ENCODE results near the gene RAD51B.
"Not testable (repeated sequence)": the region's sequence is repeated elsewhere in the genome, so short reads cannot be mapped to it uniquely, and the experiment has no call there.

RAD51B gene

GRCh38 chr14:68085742-68086141 lies 266.2 kb downstream of the RAD51B start:
- DNase-seq: no peak

GRCh38 chr14:68088451-68088854 lies 268.9 kb downstream of the RAD51B start:
- DNase-seq: peak; percentile 47

- peak; percentile 97 for DNase-seq
Measured at GRCh38 chr14:68089146-68089731, 269.7 kb downstream of the RAD51B start.

GRCh38 chr14:68094158-68094557 lies 274.6 kb downstream of the RAD51B start:
- no peak for DNase-seq

- DNase-seq: no peak
Measured at GRCh38 chr14:68094752-68095151, 275.2 kb downstream of the RAD51B start.

- no peak for DNase-seq
Measured at GRCh38 chr14:68097727-68098126, 278.1 kb downstream of the RAD51B start.

- no peak for DNase-seq
Measured at GRCh38 chr14:68098834-68099233, 279.3 kb downstream of the RAD51B start.

- DNase-seq: no peak
Measured at GRCh38 chr14:68099495-68100045, 280.0 kb downstream of the RAD51B start.

- not testable (repeated sequence) for DNase-seq
Measured at GRCh38 chr14:68101715-68102301, 282.2 kb downstream of the RAD51B start.

- no peak for DNase-seq
Measured at GRCh38 chr14:68103853-68104252, 284.3 kb downstream of the RAD51B start.

GRCh38 chr14:68104518-68104917 lies 284.9 kb downstream of the RAD51B start:
- no peak for DNase-seq

- no peak for DNase-seq
Measured at GRCh38 chr14:68105816-68106215, 286.2 kb downstream of the RAD51B start.

- DNase-seq: no peak
Measured at GRCh38 chr14:68106456-68106855, 286.9 kb downstream of the RAD51B start.

GRCh38 chr14:68106905-68107304 lies 287.3 kb downstream of the RAD51B start:
- no peak for DNase-seq

GRCh38 chr14:68109132-68109900 lies 289.7 kb downstream of the RAD51B start:
- no peak for DNase-seq

- DNase-seq: peak; percentile 58
Measured at GRCh38 chr14:68111097-68111852, 291.7 kb downstream of the RAD51B start.

GRCh38 chr14:68111853-68112270 lies 292.3 kb downstream of the RAD51B start:
- DNase-seq: no peak

GRCh38 chr14:68112442-68112841 lies 292.9 kb downstream of the RAD51B start:
- no peak for DNase-seq

- DNase-seq: no peak
Measured at GRCh38 chr14:68113343-68113930, 293.9 kb downstream of the RAD51B start.

GRCh38 chr14:68115952-68116351 lies 296.4 kb downstream of the RAD51B start:
- DNase-seq: not testable (repeated sequence)

GRCh38 chr14:68122651-68123050 lies 303.1 kb downstream of the RAD51B start:
- no peak for DNase-seq

- DNase-seq: no peak
Measured at GRCh38 chr14:68124050-68124449, 304.5 kb downstream of the RAD51B start.
